Temporal lobe (tissue), 1 donor: Measurements from ENCODE around the gene ADAD1. TPM values are rescaled to one million over a fixed set of nuclear protein-coding genes. Genes with fewer than 3 reads are reported as not detected.

Experiments used
- total RNA-seq: library from RNA; depleted of rRNA; stranded (reverse); fragments of >200 nt; gene quantifications from one replicate; pipeline ENCODE4 v1.2.3, GENCODE V29; 2014

Gene ADAD1
- total RNA-seq, 1 donor from 2014 or later, result not detected

Other genes starting within 250 kb of the ADAD1 start
- gene BLTP1, start 226.7 kb upstream of the ADAD1 start, total RNA-seq, result 184 TPM
- not detected for gene IL2, start 77.7 kb downstream of the ADAD1 start, total RNA-seq
- gene IL21, start 242.1 kb downstream of the ADAD1 start, total RNA-seq, result not detected